Breast epithelium (tissue), 3 donors: Measurements from ENCODE around the gene KLF5.

ENCODE experiments used
- CTCF ChIP-seq, 3 donors: fragments of 450-650 bp; IDR thresholded peaks; one replicate each; pipeline ENCODE4 v1.5.1; 2016 to 2017; ENCODE audit warnings: antibody characterized with exemption in 3 of 3, mild to moderate bottlenecking in 3 of 3, moderate library complexity in 3 of 3
- POLR2AphosphoS5 ChIP-seq, 3 donors: sonication (generic); formaldehyde crosslinking; IDR thresholded peaks; one replicate each; pipeline ENCODE4 v1.6.1; 2017; ENCODE audit warnings: antibody characterized with exemption in 3 of 3

DNA sequence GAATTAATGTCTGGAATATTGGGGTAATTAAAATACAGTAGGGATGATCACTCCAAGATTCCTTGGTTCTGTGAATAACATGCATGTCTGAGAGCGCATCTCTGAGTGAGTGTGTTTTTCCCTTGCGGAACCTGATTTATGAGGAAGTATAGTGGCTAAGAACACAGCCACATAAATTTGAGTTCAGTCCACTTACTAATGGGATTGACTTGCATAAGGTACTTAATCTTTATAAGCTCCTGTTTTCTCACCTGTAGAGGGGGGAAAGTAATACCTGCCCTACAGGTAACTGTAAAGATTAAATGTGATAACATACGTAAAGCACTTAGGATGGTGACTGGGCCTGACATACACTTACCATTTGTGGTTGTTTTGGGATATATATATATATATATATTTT lies 60.8 kb downstream of the KLF5 start:
- TF ChIP-seq CTCF (IDR thresholded peaks at IDR 0.05) (no peak), POLR2AphosphoS5 (IDR thresholded peaks at IDR 0.05) (no peak)
